Activated T-cell treated with anti-CD3 and anti-CD28 coated beads, Interleukin-2, amount 50 U/mL, for 72 hours (primary cell): ENCODE results near the gene MRPL27. TPM values are rescaled to one million over a fixed set of nuclear protein-coding genes. Genes with fewer than 3 reads are reported as not detected.
"Not testable (repeated sequence)": the region's sequence is repeated elsewhere in the genome, so short reads cannot be mapped to it uniquely, and the experiment has no call there.

Experiments
- ATAC-seq, 2 donors: fragments of 150-1000 bp; cut with Tn5 transposase; replicated peaks in 1 of 2; 2 replicates each; pipeline ENCODE4 v1.10.0; 2021; ENCODE audit warnings: moderate library complexity in 2 of 2, mild to moderate bottlenecking in 1 of 2
- DNase-seq, 2 donors: peaks; one replicate each; pipeline ENCODE4 v3.0.0; 2021 to 2022; ENCODE audit warnings: mixed read lengths in 1 of 2
- H3K27ac Mint-ChIP-seq: one replicate; pipeline ENCODE4 v1.8.0; 2022; ENCODE audit warnings: mild to moderate bottlenecking, moderate library complexity, mixed read lengths
- H3K27me3 Mint-ChIP-seq: one replicate; pipeline ENCODE4 v1.8.0; 2022; ENCODE audit warnings: low read depth, mixed read lengths
- H3K36me3 Mint-ChIP-seq, 2 donors: one replicate each; pipeline ENCODE4 v1.8.0; 2022; ENCODE audit warnings: mixed read lengths in 2 of 2, mild to moderate bottlenecking in 1 of 2; ENCODE audit not compliant: insufficient read depth in 2 of 2
- H3K4me1 Mint-ChIP-seq: one replicate; pipeline ENCODE4 v1.8.0; 2022; ENCODE audit warnings: low read depth, mixed read lengths
- H3K4me3 Mint-ChIP-seq, 2 donors: one replicate each; pipeline ENCODE4 v1.8.0; 2022; ENCODE audit warnings: mild to moderate bottlenecking in 2 of 2, mixed read lengths in 2 of 2, moderate library complexity in 2 of 2
- H3K9me3 Mint-ChIP-seq, 2 donors: one replicate each; pipeline ENCODE4 v1.8.0; 2022; ENCODE audit warnings: mixed read lengths in 2 of 2
- total RNA-seq, 2 donors: library from RNA; stranded (reverse); gene quantifications; one replicate each; pipeline ENCODE4 v1.2.3, GENCODE V29; 2022

MRPL27 gene
- total RNA-seq = 10 to 100 TPM; 44.6 to 45.9 TPM

GRCh38 chr17:50372758-50373556 lies at the start of gene MRPL27, which contains the start of gene EME1:
MRPL27 (minus strand) TSS chr17:50373184; CDS start chr17:50373170, 14 bp downstream.
EME1 (plus strand) TSS chr17:50373229; CDS start chr17:50375209, 1,980 bp downstream.
- Mint-ChIP-seq H3K9me3 (no peaks in the 10 kb centered on the region), H3K27me3 (no peaks in the 10 kb centered on the region), H3K4me1 (peaks cover 33% of the 10 kb centered on the region), H3K36me3 (peaks cover 9 to 31% of the 10 kb centered on the region in 2 donors), H3K27ac (peak within 1 kb of the TSS; percentile 97), H3K4me3 (peak within 1 kb of the TSS; percentile 94 to 99)
- DNase-seq (peak; percentile 85 to 88), ATAC-seq (peak; percentile 95)

- Mint-ChIP-seq H3K27ac (no peak overlapping the region), H3K27me3 (no peaks in the 10 kb centered on the region)
- no peak for DNase-seq
Observed at GRCh38 chr17:50422738-50423137, 49.8 kb upstream of the MRPL27 start.

GRCh38 chr17:50421308-50422051 lies 48.5 kb upstream of the MRPL27 start:
- H3K4me1 Mint-ChIP-seq = peaks cover 23% of the 10 kb centered on the region
- ATAC-seq (no peak), DNase-seq (peak in 1 of 2 donors; percentile 12)
- peaks cover 0 to 4% of the 10 kb centered on the region in 2 donors for H3K9me3 Mint-ChIP-seq
- H3K36me3 Mint-ChIP-seq = no peaks in the 10 kb centered on the region
- H3K27me3 Mint-ChIP-seq = no peaks in the 10 kb centered on the region
- peak overlapping the region; percentile 84 to 86 for H3K4me3 Mint-ChIP-seq
- H3K27ac Mint-ChIP-seq = peak overlapping the region; percentile 94

More at GRCh38 chr17:50422738-50423137, 49.8 kb upstream of the MRPL27 start:
- H3K9me3 Mint-ChIP-seq = peaks cover 0 to 4% of the 10 kb centered on the region in 2 donors
- no peak overlapping the region for H3K4me3 Mint-ChIP-seq
- H3K4me1 Mint-ChIP-seq = peaks cover 35% of the 10 kb centered on the region
- no peak for ATAC-seq
- no peaks in the 10 kb centered on the region for H3K36me3 Mint-ChIP-seq

DNA sequence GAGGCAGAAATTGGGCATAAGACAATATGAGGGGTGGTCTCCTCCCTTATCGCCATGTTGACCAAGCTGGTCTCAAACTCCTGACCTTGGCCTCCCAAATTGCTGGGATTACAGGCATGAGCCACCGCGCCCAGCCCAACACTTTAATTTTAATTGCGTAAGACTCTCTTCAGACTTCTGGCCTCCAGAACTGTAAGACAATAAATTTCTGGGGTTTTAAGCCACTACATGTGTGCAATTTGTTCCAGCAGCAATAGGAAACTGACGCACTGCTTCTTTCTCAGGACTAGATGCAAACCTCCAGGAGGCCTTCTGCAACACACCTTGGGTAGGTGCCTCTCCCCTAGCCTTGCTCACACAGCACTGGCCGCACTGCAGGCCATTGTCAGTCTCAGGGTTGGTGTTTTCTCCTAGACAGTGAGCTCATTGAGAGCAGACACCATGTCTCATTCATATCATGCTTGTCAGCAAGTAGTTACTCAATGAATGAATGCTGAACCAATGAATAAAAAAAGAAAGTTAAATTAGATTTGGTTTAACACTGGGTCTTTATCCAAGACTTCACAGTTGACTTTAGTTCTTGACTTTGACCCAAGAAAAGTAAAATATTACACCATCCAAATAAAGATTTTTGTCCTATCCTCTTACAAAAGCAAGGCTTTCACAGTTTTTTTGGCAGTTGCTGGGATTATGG lies 47.6 kb upstream of the MRPL27 start:
- peaks cover 19% of the 10 kb centered on the region for H3K4me1 Mint-ChIP-seq
- ATAC-seq (no peak), DNase-seq (no peak)
- H3K4me3 Mint-ChIP-seq = peak overlapping the region; percentile 84 to 86
- H3K36me3 Mint-ChIP-seq = no peaks in the 10 kb centered on the region
- peak overlapping the region; percentile 94 for H3K27ac Mint-ChIP-seq
- no peaks in the 10 kb centered on the region for H3K27me3 Mint-ChIP-seq
- H3K9me3 Mint-ChIP-seq = peaks cover 0 to 4% of the 10 kb centered on the region in 2 donors

- H3K4me1 Mint-ChIP-seq = peaks cover 10% of the 10 kb centered on the region
- not testable (repeated sequence) for DNase-seq, H3K36me3 Mint-ChIP-seq, H3K27me3 Mint-ChIP-seq, H3K4me3 Mint-ChIP-seq, H3K27ac Mint-ChIP-seq, H3K9me3 Mint-ChIP-seq, ATAC-seq
Observed at GRCh38 chr17:50419577-50419976, 46.6 kb upstream of the MRPL27 start.

- ATAC-seq = no peak
- no peak for DNase-seq
- no peaks in the 10 kb centered on the region for H3K4me1 Mint-ChIP-seq
- H3K27me3 Mint-ChIP-seq = peaks cover 6% of the 10 kb centered on the region
- no peak overlapping the region for H3K4me3 Mint-ChIP-seq
- H3K36me3 Mint-ChIP-seq = no peaks in the 10 kb centered on the region
- H3K27ac Mint-ChIP-seq = no peak overlapping the region
- H3K9me3 Mint-ChIP-seq = peaks cover 0 to 4% of the 10 kb centered on the region in 2 donors
Observed at GRCh38 chr17:50414808-50415207, 41.8 kb upstream of the MRPL27 start.

DNA sequence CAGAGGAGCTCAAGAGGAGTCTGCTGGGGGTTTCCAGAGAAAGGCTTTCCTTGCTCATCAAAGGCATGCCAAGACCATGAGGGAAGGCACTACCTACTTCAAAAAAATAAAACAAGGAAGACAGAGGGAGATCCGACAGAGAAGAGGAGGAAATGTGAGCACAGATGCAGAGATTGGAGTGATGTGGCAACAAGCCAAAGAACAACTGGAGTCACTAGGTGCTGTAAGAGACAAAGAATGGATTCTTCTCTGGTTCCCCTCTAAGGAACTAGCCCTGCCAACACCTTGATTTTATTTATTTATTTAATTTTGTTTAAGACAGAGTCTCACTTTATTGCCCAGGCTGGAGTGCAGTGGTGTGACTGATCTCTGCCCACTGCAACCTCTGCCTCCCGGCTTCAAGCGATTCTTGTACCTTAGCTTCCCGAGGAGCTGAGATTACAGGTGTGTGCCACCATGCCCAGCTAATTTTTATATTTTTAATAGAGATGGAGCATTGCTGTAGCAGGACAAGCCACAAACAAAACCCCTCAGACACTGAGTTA lies 39.3 kb upstream of the MRPL27 start:
- DNase-seq = no peak
- H3K36me3 Mint-ChIP-seq = no peaks in the 10 kb centered on the region
- peaks cover 6% of the 10 kb centered on the region for H3K27me3 Mint-ChIP-seq
- no peaks in the 10 kb centered on the region for H3K9me3 Mint-ChIP-seq
- no peaks in the 10 kb centered on the region for H3K4me1 Mint-ChIP-seq
- ATAC-seq = no peak
- H3K4me3 Mint-ChIP-seq = no peak overlapping the region
- no peak overlapping the region for H3K27ac Mint-ChIP-seq

DNA sequence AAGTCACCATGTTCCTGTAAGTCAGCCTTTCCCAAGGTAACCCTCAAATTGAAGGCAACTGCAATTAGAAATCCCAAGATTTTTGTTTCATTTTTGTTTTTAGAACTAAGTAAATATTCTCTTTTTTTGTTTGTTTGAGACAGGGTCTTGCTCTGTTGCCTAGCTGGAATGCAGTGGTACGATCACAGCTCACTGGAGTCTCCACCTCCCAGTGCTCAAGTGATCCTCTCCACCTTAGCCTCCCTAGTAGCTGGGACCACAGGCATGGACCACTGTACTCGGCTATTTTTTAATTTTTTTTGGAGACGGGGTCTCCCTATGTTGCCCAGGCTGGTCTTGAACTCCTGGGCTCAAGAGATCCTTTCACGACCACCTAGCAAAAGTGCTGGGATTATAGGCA lies 34.9 kb upstream of the MRPL27 start:
- Mint-ChIP-seq H3K9me3 (no peaks in the 10 kb centered on the region), H3K36me3 (no peaks in the 10 kb centered on the region), H3K27ac (no peak overlapping the region), H3K4me3 (no peak overlapping the region), H3K27me3 (peaks cover 6% of the 10 kb centered on the region), H3K4me1 (no peaks in the 10 kb centered on the region)
- ATAC-seq (no peak), DNase-seq (no peak)

DNA sequence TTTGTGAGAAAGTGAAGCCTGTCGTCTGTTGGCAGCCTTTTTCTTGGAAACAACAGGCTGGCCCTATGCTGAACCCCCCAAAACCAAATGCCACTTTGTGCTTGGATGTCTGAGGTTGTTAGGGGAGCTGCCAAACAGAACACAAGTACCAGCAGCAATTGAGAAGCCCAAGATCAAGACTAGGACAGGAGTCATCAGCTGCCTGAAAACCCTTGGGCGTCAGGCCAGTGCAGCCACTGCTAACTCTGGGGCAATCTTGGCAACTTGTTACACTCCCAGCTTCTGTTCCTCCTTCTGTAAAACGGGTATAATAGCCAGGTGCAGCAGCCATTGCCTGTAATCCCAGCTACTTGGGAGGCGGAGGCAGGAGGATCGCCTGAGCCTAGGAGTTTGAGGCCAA lies 33.6 kb upstream of the MRPL27 start:
- no peaks in the 10 kb centered on the region for H3K9me3 Mint-ChIP-seq

DNA sequence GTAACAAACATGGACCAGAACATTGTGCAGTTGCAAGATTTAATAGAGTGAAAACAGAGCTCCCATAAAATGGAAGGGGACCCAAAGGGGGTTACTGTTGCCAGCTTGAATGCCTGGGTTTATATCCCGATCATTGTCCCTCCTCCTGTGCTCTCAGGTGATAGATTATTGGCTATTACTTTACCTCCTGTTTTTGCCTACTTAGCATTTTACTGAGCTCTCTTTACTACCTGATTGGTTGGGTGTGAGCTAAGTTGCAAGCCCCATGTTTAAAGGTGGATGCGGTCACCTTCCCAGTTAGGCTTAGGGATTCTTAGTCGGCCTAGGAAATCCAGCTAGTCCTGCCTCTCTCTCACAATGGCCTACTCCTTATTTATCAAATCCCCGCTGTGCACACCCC lies 32.4 kb upstream of the MRPL27 start:
- not testable (repeated sequence) for H3K36me3 Mint-ChIP-seq, DNase-seq, ATAC-seq, H3K9me3 Mint-ChIP-seq, H3K4me3 Mint-ChIP-seq, H3K27ac Mint-ChIP-seq, H3K27me3 Mint-ChIP-seq, H3K4me1 Mint-ChIP-seq

More for the DNA sequence above, 33.6 kb upstream of the MRPL27 start:
- Mint-ChIP-seq H3K36me3 (no peaks in the 10 kb centered on the region), H3K4me1 (no peaks in the 10 kb centered on the region), H3K27me3 (peaks cover under 1% of the 10 kb centered on the region), H3K4me3 (no peak overlapping the region), H3K27ac (no peak overlapping the region)
- no peak for DNase-seq
- ATAC-seq = no peak

DNA sequence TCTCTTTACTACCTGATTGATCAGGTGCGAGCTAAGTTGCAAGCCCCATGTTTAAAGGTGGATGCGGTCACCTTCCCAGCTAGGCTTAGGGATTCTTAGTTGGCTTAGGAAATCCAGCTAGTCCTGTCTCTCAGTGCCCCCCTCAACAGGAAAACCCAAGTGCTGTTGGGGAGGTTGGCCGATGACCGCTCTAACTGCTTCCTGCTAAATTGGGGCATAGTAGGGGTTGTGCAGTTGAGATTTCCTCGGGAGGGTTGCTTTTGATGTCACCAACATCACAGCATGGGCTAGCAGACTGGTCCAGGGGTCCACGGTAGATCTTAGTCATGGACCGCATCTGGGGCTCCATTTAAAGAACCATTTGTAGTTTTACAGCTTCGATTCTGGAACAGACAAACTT lies 26.6 kb upstream of the MRPL27 start:
- not testable (repeated sequence) for H3K27me3 Mint-ChIP-seq

GRCh38 chr17:50398672-50399071 lies 25.7 kb upstream of the MRPL27 start:
- peaks cover 4 to 12% of the 10 kb centered on the region in 2 donors for H3K36me3 Mint-ChIP-seq
- H3K27ac Mint-ChIP-seq, ATAC-seq, DNase-seq, H3K4me3 Mint-ChIP-seq, H3K27me3 Mint-ChIP-seq, H3K9me3 Mint-ChIP-seq: not testable (repeated sequence)
- peaks cover 31% of the 10 kb centered on the region for H3K4me1 Mint-ChIP-seq

More for the DNA sequence above, 26.6 kb upstream of the MRPL27 start:
- peaks cover 25% of the 10 kb centered on the region for H3K4me1 Mint-ChIP-seq
- not testable (repeated sequence) for H3K9me3 Mint-ChIP-seq, H3K36me3 Mint-ChIP-seq, ATAC-seq, H3K27ac Mint-ChIP-seq, DNase-seq, H3K4me3 Mint-ChIP-seq
